GM18909 (cell line): ENCODE data around the gene SLAMF9.

ENCODE experiments used
- ATAC-seq: cut with Tn5 transposase; IDR thresholded peaks from one replicate; pipeline ENCODE4 v1.9.1; 2021; ENCODE audit warnings: mild to moderate bottlenecking; ENCODE audit not compliant: unreplicated experiment, poor library complexity

Gene SLAMF9

DNA sequence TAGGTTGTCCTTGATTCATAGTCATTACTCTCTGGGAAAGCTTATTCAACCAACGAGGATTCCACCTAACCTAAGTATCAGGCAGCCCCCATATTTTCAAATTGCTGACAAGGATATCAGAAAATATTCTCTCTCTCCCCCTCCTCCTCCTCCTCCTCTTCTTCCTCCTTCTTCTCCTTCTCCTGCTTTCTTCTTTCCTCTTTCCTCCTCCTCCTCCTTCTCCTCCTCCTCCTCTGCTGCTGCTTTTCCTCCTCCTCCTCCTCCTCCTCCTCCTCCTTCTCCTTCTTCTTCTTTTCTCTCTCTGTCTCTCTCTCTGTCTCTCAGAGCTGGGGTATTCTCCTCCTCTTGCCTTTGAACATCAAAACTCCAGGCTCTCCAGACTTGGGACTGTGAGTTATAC is 6.1 kb downstream of the SLAMF9 start:
- no peak for ATAC-seq

DNA sequence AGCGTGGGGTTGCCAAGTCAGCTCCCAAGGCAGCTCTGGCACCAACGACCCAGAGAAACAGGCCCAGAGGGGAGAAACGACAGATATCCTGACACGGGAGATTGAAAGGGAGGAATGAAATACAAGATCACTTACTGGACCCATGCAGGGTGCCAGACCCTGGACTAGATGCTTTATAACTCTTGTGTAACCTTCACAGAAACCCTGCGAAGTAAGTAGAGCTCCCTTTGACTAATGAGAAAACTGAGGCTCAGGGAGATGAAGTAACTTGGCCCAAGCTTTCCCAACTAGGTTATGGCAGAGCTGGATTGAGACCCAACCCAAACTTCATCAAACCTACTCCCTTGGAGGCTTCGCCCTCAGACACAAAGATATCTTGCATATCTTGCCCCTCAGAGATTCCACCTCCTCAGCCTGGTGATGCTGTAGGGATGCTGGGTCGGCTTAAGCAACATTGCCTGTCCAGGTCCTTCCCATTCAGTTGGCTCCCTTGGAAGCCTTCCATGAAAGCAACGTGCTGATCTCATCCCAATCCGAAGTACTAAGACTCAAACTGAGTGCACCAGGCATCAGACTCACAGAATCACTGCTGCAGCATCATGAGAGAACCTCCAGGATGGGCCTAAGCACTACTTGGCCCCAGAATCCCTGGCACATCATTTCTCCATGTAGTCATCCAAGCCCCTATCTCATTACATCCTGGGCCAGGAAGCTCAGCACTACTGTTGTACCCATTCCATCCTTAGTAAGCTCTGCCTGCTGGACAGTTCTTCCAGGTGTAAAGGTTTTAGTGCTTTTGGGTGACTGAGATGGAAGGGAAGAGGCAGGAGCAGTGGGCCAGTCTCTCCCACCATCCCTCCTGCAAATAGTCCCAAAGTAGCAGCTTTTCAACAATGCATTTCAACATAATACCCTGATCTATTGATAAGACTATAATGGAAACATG is 7.5 kb downstream of the SLAMF9 start:
- ATAC-seq, result no peak

DNA sequence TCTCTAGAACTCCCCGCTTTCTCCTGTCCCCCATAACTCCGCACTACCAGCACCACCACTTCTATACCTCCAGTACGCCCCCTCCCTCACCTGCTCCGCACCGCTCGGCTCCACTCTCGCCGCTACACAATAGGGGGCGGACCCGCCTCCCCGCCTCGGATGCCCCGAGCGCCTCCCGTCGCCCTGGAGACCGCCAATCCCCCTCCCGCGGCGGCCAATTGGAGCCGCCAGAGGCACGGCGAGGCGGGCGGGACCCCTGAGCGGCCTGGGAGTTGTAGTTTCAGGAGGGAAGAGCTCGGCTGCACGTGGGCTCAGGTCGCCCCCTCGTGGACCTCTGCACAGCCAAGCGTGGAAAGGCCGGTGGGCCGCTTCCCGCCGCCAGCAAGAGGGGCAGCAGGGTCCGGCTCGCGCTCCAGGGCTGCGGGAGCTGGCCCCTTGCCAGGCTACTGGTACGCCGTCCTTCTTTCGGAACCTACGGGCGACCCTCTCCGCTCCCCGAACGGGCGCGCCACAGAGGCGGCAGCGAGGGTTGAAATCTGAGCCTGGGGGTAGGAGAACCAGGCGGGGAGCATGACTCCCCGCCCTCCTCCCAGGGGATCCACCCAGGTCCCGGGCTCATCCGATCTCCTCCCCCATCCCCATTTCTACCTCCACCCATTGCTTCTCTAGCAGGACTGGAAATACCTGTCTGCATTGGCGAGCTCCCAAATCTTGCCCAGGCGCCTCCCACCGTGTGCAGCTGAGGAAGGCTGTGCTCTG is 8.4 kb downstream of the SLAMF9 start, which contains the start of gene IGSF9:
Gene IGSF9, minus strand, starts transcription at position 131 of the 759 bp plus-strand sequence. CDS start 2,159 bp downstream, outside the sequence.
- ATAC-seq, result no peak

DNA sequence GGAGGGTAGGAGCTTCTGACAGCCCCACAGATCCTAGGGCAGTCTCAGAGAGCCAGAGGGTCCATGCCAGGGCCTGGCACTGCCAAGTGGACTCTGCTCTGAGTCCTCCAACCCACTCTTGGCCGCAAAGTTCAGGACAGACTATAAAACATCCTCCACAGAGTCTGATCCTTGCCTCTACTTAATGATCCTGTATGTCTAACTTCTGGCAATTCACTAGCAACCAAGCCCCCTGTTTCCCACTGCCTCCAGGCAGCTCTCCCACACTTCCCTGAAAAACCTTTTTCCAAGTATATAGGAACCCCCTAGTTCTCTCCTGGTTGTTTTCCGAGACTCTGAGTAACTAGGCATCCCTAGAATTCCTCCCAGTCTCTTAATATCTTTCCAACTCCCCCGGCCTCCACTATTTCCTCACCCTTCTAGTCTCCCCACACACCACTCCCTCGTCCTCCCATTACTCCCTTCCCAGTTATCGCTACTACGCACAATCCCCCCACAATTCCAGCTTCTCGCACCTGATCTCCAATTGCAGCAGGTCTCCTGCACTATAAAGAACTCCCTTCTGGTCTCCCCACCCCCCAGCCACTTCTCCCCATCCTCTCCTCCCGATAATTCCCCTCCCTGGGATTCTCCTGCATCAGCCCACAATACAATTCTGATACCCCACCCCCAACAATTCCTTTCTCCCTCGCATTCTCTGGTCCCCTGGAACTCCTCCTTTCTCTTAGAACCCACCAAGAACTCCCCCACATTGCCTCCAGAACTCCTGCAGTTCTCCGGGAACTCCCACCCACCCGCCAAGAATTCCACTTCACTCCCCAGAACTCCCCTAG is 9.2 kb downstream of the SLAMF9 start:
- ATAC-seq, result no peak

DNA sequence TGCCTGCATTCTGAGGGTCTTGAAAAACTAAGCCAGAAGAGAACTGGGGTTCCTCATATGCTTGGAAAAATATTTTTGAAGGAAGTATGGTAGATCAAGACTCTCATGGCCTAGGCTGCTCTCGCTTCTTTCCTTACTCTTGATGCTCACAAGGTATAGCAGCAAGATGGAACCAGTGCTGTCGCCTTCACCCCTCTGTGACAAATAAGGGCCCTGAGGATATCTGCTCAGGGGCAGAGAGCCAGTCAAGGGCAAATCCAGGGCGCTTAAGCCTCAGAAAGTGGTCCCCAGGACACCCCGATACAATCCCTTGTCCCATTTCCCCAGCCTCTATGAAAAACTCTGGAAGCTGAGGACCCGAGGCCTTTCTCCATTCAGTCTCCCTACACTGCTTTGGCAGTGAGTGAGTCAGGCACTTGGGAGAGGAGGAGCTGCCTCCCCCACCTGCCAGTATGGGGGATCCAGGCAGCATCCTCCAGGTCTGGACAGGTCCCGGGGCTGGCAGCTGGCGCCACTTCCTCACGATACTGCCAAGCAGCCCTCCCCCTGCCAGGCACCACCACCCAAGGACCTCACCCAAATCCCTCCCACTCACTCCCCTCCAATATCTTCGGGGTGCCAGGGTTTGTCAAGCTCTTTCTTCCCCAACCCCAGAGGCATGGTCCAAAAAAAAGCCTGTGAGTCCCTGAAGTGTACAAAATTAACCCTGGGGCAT is 10.0 kb downstream of the SLAMF9 start:
- ATAC-seq, result no peak

DNA sequence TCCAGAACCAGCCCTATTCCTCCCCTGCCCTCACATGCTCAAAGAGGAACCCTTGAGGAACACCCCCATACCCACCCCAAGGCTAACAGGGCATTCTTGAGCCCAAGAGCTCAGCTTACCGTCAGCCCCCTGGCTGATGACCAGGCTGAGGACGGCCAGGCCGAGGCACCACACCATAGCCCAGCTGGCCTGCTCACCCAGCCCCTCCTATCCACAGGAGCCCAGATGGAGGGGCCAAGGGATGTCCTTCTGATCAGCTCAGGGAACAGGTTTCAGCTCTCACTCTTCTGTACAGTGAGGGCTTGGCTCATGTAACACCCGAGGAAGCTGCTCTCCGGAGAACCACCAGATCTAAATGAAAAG is 10.8 kb downstream of the SLAMF9 start:
- no peak for ATAC-seq

DNA sequence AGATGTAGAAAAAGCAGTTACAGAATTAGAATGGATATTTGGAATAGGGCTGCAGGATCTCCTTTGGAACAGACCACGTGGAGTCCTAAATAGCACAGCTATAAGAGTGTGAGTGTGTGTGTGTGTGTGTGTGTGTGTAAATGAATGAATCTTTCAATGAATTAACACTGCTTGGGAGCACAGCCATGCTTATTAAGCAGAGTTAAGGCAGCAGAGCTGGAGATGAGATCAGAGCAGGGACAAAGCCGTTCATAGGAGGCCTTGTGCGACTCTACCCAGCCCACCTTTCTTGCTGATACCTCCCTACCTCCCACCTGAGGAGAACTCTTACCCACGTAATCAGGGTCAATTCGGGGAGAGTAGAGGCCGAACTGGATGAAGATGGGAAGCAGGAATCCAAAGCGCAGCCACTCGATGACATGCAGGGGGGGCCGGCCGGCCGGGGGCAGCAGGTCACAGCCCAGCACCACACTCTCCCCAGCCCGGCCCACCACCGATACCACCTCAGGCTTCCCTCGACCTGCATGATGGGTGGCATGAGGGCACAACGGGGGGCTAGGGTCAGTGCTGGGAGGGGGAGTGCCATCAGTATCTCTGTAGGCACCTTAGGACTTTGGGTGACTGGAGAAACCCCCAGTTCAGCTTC is 11.3 kb downstream of the SLAMF9 start:
- no peak for ATAC-seq

DNA sequence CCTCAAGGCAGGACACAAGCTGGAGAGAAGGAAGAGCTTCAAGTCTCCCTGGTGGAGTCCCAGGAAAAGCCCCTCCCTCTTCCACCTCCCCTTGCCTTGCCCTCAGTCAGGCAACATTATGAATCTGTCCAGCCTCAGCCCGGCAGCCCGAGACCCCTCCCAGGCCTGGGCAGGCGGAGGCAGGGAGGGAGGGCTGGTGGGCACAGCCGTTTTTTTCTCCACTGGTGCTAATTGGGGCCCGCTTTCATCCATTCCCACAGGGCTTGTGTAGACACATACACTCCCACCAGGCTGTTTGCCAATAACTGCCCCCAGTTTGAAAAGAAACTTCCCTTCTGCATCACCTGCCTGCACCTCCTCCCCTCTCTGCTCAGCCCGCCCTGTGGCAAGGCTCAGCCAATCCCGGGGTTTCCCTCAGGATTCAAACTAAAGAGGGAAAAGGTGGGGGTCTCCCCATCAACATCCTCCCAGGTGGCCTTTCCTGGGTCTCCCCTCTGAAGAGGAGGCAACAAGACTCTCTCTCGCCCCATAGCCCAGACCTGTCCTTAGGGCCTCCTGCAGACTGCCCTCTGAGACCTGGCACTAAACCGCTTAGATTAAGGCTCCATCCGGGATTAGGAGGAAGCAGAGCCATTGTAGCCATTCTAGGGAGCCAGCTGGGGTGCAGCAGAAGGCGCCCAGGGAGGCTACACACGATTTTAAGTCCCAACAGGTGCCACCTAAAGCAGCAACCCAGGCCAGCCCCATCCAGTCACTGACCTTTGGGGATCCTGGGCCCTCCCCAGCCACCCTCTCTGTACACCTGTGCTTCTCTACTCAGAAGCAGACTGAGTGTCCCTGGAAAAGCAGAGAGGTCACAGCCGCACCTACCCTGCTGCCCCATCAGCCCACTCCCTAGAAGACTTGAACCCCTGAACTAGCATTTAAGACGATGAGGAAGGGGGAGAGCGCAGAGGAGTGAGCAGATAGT is 12.2 kb downstream of the SLAMF9 start:
- no peak for ATAC-seq

DNA sequence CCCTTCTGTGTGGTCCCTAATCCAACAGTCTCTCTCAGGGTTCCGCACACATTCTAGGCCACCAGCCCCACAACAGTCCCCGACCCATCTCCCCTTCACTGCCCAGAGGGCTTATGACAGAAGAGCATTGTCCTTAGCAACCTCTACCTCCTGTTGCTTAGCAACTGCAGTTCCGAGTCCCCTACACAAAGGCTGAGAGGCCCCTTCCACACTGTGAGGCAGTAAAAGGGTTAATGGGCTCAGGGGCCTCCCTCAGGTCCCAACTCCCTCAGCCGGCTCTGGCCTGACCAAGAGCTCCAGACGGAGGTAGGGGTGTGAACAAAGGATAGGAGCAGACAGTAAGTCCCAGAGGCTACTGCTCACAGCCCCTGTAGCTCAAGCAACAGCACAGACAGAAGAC is 12.9 kb downstream of the SLAMF9 start:
- ATAC-seq, result no peak

DNA sequence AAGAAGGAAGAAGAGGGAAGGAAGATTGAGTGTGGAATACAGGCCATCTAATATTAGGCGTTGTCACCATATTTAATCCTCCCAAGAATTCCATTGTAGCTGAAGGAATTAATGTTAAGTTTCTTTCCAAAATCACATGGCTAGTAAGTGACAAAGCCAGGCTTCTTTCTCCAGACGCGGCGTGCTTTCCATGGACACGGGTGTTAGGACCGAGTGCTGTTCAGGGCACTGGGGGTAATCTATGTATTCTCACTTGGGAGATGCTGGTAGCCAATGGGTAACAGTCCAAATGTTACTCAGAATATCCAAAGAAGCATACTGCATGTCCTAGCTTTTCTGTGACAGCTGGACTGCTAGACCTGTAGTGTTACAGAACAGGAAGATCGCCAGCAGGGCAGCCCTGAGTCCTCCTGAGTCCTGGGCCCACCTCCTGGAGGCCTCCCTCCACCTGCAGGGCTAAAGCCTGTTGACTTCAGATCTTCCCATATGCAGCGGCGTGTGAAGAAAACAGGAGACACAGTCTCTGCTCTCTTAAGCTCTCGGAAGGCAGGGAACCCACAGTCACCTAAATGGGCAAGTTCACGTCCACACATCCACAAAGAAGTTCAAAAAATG is 13.9 kb downstream of the SLAMF9 start:
- no peak for ATAC-seq

DNA sequence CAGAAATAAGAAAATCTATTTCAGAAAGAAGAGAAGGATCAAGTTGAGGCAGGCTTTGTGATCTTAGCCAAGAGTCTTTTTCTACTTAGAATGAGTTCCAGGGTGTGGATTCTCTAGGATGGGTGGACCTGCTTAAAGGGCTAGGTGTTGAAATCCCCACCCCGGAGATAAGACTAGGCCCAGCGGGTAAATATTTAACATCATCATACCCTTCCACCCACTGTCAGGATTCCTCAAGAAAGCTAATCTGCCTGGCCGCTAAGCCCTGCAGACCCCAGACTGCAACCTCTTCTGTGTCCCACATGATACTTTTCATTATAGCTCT is 14.4 kb downstream of the SLAMF9 start:
- no peak for ATAC-seq

DNA sequence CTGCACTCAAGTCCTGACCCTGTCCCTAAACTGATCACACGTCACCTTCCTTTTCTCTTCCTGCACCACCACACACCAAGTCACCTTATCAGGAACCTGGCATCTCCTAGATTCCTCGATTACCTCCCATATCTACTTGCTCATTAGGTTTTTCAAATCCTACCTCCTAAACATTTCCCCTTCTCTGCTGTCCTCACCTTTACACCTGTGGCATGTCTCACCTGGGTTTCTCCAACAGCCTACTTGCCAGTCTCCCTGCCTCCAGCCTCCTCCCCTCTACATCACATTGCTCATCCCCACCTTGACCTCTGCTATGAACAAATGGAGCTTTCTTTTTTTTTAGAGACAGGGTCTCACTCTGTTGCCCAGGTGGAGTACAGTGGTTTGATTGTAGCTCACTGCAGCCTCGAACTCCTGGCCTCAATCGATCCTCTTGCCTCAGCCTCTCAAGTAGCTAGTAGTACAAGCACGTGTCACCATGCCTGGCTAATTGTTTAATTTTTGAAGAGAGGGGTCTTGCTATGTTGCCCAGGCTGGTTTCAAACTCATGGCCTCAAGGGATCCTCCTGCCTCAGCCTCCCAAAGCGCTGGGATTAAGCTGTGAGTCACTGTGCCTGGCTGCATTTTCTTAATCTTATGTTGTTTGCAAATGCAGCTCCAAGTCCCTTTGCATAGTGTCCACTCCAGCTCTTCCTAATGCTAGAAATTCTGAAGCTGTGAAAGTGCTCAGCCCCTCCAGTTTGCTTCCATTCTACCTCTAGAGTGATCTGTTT is 14.9 kb downstream of the SLAMF9 start:
- no peak for ATAC-seq

DNA sequence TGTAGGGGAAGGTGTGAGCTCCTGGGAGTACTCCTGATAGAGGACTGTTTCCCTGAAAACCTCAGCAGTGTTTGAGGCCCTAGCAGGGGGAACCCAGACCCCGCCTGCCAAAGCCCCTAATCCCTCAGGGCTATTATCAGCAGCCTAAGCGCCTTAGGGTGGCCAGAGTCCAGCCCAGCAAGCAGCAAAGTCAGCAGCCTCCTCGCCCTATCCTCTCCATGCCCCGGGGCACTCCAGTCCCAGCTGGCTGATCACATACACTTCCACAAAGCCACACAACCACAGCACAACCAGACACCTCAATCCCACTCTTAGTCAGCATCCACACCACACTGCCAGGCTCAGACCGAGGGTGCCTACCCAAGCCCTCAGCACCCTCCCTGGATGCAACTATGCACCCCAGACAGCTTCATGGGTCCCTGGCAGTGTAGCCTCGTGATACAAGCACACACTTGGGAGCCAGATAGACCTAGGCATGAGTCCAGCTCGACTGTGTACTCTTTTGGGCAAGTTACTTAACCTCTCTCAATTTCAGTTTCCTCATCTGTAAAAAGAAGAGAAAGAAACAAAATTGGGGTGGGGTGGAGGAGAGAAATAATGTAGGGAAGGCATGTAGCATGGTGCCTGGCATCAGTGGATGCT is 15.7 kb downstream of the SLAMF9 start:
- no peak for ATAC-seq

DNA sequence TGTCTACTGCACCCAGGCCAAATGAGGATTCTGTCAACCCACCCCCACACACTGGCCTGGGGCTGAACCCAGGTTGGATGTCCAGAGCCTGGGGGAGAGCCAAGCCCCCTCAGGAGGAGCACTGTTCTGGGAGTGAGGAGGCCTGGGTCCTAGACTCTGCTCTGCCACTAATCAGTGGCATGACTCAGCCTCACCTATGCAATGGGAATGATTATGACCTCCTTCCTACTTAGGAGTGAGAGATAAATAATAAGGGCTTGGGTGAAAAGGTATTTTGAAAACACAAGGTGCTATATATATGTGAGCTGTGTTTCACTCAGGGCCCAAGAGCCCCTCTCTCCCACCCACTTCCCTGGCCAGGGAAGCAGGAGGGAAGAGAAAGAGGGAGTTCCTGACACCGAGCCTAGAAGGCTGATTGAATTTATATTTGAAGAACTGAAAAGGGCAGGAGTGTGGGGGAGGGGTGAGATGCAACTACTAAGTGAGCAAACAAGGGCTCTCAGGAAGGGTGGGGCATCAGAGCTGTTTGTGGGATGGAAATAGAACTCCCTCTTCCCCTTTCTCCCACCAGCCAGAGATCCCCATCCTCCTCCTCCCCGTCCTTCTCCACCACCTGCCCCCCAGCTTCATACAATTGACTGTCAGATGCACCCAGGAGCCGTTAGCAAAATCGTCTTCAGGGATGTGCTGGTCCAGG is 16.8 kb downstream of the SLAMF9 start:
- no peak for ATAC-seq

DNA sequence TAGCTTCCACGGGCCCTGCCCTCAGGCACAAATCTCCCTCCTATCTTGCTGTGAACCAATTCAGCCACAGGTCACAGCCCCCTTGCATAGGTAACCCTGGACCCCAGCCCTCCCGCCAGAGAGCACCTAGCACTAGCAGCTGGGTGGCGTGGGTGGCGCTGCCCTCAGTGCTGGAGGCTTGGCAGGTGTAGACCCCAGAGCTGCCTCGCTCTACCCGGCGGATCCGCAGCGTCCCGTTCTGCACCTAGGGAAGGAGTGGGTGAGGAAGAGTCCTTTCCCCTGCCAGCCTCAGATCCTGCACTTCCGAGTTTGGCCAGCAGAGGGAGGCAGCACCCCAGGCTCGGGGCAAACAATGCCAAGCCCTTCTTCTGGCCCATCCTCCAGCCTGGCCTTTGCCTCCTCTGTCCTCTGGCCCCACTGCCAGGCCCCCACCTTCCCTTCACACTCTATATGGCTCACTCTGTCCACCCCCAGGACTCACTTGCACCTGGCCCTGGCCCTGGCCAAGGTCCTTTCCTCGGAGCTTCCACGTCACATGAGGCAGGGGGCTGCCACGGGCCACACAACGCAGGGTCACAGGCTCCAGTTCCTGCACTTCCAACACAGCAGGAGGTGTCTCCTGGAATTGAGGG is 17.6 kb downstream of the SLAMF9 start:
- peak; percentile 61 for ATAC-seq
